ENCODE measurements around the gene SUGP2. TPM values are rescaled to one million over a fixed set of nuclear protein-coding genes. Genes with fewer than 3 reads are reported as not detected.

SUGP2 gene
- polyA plus RNA-seq, 3 donors, result 7.6 to 143 (median 8.2) TPM

DNA sequence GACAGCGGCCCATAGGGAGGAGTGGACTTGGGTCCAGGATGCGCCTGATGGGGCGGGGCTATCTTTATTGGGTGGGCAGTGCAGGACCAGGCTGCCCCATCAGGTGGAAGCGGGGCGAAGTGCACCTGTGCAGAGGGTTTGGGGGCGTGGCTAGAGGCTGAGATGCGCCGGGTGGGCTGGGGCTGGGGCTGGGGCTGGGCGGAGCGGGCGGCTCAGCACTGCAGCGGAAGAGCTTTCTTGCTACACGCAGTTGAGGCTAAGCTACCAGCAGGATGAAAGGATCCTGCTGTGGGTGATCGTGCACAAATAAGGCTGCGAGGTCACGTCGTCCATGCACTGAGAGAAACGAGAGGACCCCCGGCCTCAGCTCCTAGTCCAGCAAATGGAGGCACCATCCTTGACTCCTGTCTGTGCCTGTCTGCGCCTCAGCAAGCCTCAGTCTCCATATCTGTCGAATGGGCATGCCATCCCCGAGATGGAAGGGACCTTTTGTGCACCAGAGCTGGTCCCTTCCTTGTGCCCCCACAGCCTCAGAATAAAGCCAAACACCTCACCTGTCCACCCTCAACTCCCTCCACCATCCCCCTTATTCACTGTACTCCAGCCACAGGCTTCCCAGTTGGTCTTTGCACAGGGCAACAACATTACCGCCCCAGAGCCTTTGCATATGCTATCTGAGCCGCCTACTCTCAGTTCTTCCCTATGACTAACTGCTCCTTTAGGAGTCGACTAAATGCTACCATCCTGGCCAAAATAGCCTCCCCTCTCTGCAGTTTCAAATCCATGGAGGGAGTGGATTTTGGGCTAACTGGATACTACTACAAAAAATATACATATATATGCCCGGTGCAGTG is 71.3 kb downstream of the SUGP2 start:
- H2AFZ ChIP-seq (ENCODE audit: insufficient read depth, low read depth, low read length, poor library complexity, severe bottlenecking), result peak overlapping the region; percentile 51
- H3K9me3 ChIP-seq (replicated peaks in 1 of 2; ENCODE audit: control insufficient read depth in 1 of 2, insufficient read depth in 1 of 2, low read length in 2 of 2), result no peaks in the 10 kb centered on the region
- TF ChIP-seq, protein P1, sequence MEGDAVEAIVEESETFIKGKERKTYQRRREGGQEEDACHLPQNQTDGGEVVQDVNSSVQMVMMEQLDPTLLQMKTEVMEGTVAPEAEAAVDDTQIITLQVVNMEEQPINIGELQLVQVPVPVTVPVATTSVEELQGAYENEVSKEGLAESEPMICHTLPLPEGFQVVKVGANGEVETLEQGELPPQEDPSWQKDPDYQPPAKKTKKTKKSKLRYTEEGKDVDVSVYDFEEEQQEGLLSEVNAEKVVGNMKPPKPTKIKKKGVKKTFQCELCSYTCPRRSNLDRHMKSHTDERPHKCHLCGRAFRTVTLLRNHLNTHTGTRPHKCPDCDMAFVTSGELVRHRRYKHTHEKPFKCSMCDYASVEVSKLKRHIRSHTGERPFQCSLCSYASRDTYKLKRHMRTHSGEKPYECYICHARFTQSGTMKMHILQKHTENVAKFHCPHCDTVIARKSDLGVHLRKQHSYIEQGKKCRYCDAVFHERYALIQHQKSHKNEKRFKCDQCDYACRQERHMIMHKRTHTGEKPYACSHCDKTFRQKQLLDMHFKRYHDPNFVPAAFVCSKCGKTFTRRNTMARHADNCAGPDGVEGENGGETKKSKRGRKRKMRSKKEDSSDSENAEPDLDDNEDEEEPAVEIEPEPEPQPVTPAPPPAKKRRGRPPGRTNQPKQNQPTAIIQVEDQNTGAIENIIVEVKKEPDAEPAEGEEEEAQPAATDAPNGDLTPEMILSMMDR (IDR thresholded peaks at IDR 0.05), result no peak
- H3K79me2 ChIP-seq (ENCODE audit: insufficient read depth, low read length), result no peaks in the 10 kb centered on the region
- intact Hi-C loops (cut with micrococcal nuclease), result no loop called here
- H3K4me2 ChIP-seq (replicated peaks; ENCODE audit: extremely low read depth, low read length, poor library complexity, severe bottlenecking), result peak overlapping the region; percentile 50
- Mint-ChIP-seq H3K4me3 (peak overlapping the region; percentile 12 to 65), H3K27ac (no peak overlapping the region), H3K27me3 (ENCODE audit: low read depth in 3 of 3) (peaks cover 2 to 12% (median 2%) of the 10 kb centered on the region in 3 donors), H3K36me3 (no peaks in the 10 kb centered on the region), H3K9me3 (no peaks in the 10 kb centered on the region), H3K4me1 (peaks cover 27% of the 10 kb centered on the region)
- peaks cover 21 to 30% of the 10 kb centered on the region in 2 donors for H3K4me1 ChIP-seq (ENCODE audit: control insufficient read depth in 1 of 2, insufficient read depth in 2 of 2, low read length in 2 of 2)
- DNase-seq, result no peak
- no peaks in the 10 kb centered on the region for H3K27me3 ChIP-seq (ENCODE audit: control insufficient read depth in 2 of 2, insufficient read depth in 2 of 2, low read length in 2 of 2)
- no peaks in the 10 kb centered on the region for H4K20me1 ChIP-seq (ENCODE audit: insufficient read depth, low read length)
- peak overlapping the region in 1 of 3 experiments; percentile 43 for H3K4me3 ChIP-seq (replicated peaks in 1 of 3; ENCODE audit: low read depth in 2 of 3, low read length in 3 of 3)
- WGBS (ENCODE audit: insufficient coverage), result 22% methylated on average over 24 of the region's 26 CpGs
- H3K9ac ChIP-seq (ENCODE audit: insufficient read depth, low read length, poor library complexity, severe bottlenecking), result no peak overlapping the region
- H3K36me3 ChIP-seq (replicated peaks in 1 of 2; ENCODE audit: control insufficient read depth in 1 of 2, insufficient read depth in 2 of 2, low read length in 2 of 2), result no peaks in the 10 kb centered on the region
- no peak overlapping the region for H3K27ac ChIP-seq (ENCODE audit: low read depth in 1 of 2, low read length in 2 of 2)

DNA sequence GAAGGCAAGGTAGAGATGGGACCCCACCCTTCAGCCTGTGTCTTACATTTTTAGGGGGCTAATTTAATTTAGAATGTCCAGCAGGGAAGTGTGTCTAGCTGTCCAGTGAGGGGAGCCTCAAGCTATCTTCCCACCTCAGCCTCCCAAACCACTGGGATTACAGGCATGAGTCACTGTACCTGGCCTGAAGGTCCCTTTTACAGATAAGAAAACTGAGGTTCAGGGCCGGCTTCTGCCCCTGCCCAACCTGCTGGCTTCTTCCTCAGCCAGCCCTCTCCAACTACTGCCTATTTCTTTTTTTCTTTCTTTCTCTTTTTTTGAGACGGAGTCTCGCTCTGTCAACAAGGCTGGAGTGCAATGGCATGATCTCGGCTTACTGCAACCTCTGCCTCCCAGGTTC is 72.9 kb downstream of the SUGP2 start:
- H3K4me3 Mint-ChIP-seq, result no peak overlapping the region
- Histone ChIP-seq H3K4me3 (replicated peaks in 1 of 3; ENCODE audit: low read depth in 2 of 3, low read length in 3 of 3) (no peak overlapping the region), H2AFZ (ENCODE audit: insufficient read depth, low read depth, low read length, poor library complexity, severe bottlenecking) (no peak overlapping the region), H3K27me3 (ENCODE audit: control insufficient read depth in 2 of 2, insufficient read depth in 2 of 2, low read length in 2 of 2) (no peaks in the 10 kb centered on the region), H3K79me2 (ENCODE audit: insufficient read depth, low read length) (no peaks in the 10 kb centered on the region), H3K9ac (ENCODE audit: insufficient read depth, low read length, poor library complexity, severe bottlenecking) (no peak overlapping the region), H3K9me3 (replicated peaks in 1 of 2; ENCODE audit: control insufficient read depth in 1 of 2, insufficient read depth in 1 of 2, low read length in 2 of 2) (no peaks in the 10 kb centered on the region), H3K27ac (ENCODE audit: low read depth in 1 of 2, low read length in 2 of 2) (no peak overlapping the region), H4K20me1 (ENCODE audit: insufficient read depth, low read length) (no peaks in the 10 kb centered on the region), H3K4me1 (ENCODE audit: control insufficient read depth in 1 of 2, insufficient read depth in 2 of 2, low read length in 2 of 2) (peaks cover 9 to 15% of the 10 kb centered on the region in 2 donors), H3K4me2 (replicated peaks; ENCODE audit: extremely low read depth, low read length, poor library complexity, severe bottlenecking) (no peak overlapping the region), H3K36me3 (replicated peaks in 1 of 2; ENCODE audit: control insufficient read depth in 1 of 2, insufficient read depth in 2 of 2, low read length in 2 of 2) (no peaks in the 10 kb centered on the region)
- intact Hi-C loops (cut with micrococcal nuclease), result no loop called here
- no peaks in the 10 kb centered on the region for H3K36me3 Mint-ChIP-seq
- DNase-seq, result no peak
- TF ChIP-seq, protein P1 (IDR thresholded peaks at IDR 0.05), result no peak
- H3K27me3 Mint-ChIP-seq (ENCODE audit: low read depth in 3 of 3), result peaks cover 3 to 12% (median 4%) of the 10 kb centered on the region in 3 donors
- H3K27ac Mint-ChIP-seq, result no peak overlapping the region
- WGBS (ENCODE audit: insufficient coverage), result 94% methylated on average over 4 of the region's 4 CpGs
- H3K9me3 Mint-ChIP-seq, result peaks cover 0 to 2% (median 0%) of the 10 kb centered on the region in 7 donors
- peaks cover 13% of the 10 kb centered on the region for H3K4me1 Mint-ChIP-seq
